Lung (tissue), 12 donors: ENCODE measurements around the gene ATP1A1. TPM values are rescaled to one million over a fixed set of nuclear protein-coding genes. Genes with fewer than 3 reads are reported as not detected.

Experiments
- ATAC-seq: fragments of 200-7000 bp; cut with Tn5 transposase; one replicate; pipeline ENCODE4 v1.9.1; 2020; ENCODE audit warnings: moderate number of reproducible peaks; ENCODE audit not compliant: insufficient read depth, low FRiP score
- DNase-seq, 3 donors: peaks; one replicate each; pipeline ENCODE4 v3.0.0-alpha.2; 2013 to 2017
- H3K27ac ChIP-seq, 2 donors: one replicate each; pipeline ENCODE4 v1.5.1; 2013; ENCODE audit warnings: mild to moderate bottlenecking in 2 of 2, moderate library complexity in 2 of 2, control low read depth in 1 of 2, inconsistent platforms in 1 of 2, low read depth in 1 of 2, low read length in 1 of 2
- H3K27me3 ChIP-seq, 3 donors: one replicate each; pipeline ENCODE4 v1.5.1; 2013; ENCODE audit warnings: low read length in 2 of 3; ENCODE audit not compliant: control insufficient read depth in 3 of 3, insufficient read depth in 3 of 3
- H3K36me3 ChIP-seq, 4 donors: one replicate each; pipeline ENCODE4 v1.5.1; 2013; ENCODE audit warnings: low read length in 4 of 4, mild to moderate bottlenecking in 1 of 4, moderate library complexity in 1 of 4; ENCODE audit not compliant: control insufficient read depth in 4 of 4, insufficient read depth in 4 of 4
- H3K4me1 ChIP-seq, 5 donors: one replicate each; pipeline ENCODE4 v1.5.1; 2013; ENCODE audit warnings: low read length in 5 of 5, mild to moderate bottlenecking in 2 of 5, moderate library complexity in 1 of 5; ENCODE audit not compliant: control insufficient read depth in 5 of 5, insufficient read depth in 5 of 5
- H3K4me3 ChIP-seq: one replicate; pipeline ENCODE4 v1.5.1; 2013; ENCODE audit warnings: mild to moderate bottlenecking, control low read depth, moderate library complexity
- H3K9ac ChIP-seq, 2 donors: one replicate each; pipeline ENCODE4 v1.5.1; 2013; ENCODE audit warnings: low read length in 2 of 2, control low read depth in 1 of 2; ENCODE audit not compliant: insufficient read depth in 1 of 2
- H3K9me3 ChIP-seq, 4 donors: one replicate each; pipeline ENCODE4 v1.5.1; 2013; ENCODE audit warnings: low read length in 3 of 4, mild to moderate bottlenecking in 1 of 4, moderate library complexity in 1 of 4; ENCODE audit not compliant: control insufficient read depth in 4 of 4, insufficient read depth in 3 of 4
- WGBS, 2 donors: extraction: QIAGEN DNeasy Blood & Tissue Kit; methylation state at CpG; one replicate each; pipeline ENCODE4 v1.1.7; 2013; 5-methylcytosine and 5-hydroxymethylcytosine counted together
- polyA plus RNA-seq, 2 donors: library from polyadenylated mRNA; stranded (reverse); fragments of 200-250 nt; gene quantifications; one replicate each; pipeline ENCODE4 v1.2.1, GENCODE V29; 2013
- total RNA-seq, 2 donors: library from RNA; depleted of rRNA in 1 of 2; stranded (reverse); fragments of >200 nt in 1 of 2; gene quantifications; one replicate each; pipeline ENCODE4 v1.2.1, GENCODE V29; 2014 to 2021
- TF ChIP-seq, protein P1 (sequence below): IDR thresholded peaks from 2 replicates; pipeline ENCODE4 v1.5.1; 2012; ENCODE audit warnings: mild to moderate bottlenecking; ENCODE audit errors: control extremely low read depth, extremely low read depth
- donor health status: control.
- donor health status: control.
- donor health status: Bipolar disorder and iron deficiency.
- donor health status: healthy.
- donor health status: DM: yes; HTN: yes; CAD: no.

ATP1A1 gene
- total and polyA plus RNA-seq, 4 donors = 320 to 715 (median 612) TPM

DNA sequence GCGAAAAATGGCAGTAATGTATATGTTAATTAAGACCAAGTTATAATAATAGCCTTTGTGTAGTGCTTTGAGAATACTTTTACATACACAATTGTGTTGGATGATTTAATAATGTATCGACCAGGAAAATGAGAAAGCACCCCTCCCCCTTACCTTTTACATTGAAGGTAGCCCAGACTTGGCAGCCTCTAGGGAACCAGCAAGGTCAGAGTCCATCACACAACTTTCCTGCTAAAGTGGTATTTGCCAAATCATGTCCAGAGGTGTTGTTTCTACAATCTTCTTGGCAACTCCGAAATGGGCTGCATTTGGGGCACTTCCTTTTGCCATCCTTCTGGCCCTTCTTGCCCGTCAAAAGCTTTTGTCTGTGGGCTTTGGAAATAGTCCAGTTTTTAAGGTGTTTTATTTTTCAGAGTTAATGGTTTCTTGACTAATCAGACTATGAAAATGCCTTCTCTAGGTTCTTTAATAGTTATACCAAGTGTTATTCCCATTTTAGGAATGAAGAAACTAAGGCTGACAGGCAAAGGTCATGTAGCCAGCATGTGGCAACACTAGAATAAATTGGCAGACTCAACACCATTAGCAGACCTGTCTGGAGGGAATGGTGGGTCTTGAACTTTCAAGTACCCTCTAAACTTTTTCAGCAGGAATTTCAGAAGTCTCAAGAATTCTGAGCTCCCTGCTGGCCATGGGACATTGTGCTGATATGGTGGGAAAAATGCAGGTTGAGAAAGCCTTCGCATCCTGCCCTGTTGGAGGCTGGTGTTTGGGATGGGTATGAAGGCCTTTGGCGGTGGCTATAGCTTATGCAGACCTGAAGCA, 6.8 kb downstream of the ATP1A1 start:
- WGBS, 2 donors = 75 to 90% methylated on average over 6 of the region's 6 CpGs
- peak overlapping the region; percentile 65 to 71 for H3K27ac ChIP-seq
- TF ChIP-seq, protein P1, sequence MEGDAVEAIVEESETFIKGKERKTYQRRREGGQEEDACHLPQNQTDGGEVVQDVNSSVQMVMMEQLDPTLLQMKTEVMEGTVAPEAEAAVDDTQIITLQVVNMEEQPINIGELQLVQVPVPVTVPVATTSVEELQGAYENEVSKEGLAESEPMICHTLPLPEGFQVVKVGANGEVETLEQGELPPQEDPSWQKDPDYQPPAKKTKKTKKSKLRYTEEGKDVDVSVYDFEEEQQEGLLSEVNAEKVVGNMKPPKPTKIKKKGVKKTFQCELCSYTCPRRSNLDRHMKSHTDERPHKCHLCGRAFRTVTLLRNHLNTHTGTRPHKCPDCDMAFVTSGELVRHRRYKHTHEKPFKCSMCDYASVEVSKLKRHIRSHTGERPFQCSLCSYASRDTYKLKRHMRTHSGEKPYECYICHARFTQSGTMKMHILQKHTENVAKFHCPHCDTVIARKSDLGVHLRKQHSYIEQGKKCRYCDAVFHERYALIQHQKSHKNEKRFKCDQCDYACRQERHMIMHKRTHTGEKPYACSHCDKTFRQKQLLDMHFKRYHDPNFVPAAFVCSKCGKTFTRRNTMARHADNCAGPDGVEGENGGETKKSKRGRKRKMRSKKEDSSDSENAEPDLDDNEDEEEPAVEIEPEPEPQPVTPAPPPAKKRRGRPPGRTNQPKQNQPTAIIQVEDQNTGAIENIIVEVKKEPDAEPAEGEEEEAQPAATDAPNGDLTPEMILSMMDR = no peak

DNA sequence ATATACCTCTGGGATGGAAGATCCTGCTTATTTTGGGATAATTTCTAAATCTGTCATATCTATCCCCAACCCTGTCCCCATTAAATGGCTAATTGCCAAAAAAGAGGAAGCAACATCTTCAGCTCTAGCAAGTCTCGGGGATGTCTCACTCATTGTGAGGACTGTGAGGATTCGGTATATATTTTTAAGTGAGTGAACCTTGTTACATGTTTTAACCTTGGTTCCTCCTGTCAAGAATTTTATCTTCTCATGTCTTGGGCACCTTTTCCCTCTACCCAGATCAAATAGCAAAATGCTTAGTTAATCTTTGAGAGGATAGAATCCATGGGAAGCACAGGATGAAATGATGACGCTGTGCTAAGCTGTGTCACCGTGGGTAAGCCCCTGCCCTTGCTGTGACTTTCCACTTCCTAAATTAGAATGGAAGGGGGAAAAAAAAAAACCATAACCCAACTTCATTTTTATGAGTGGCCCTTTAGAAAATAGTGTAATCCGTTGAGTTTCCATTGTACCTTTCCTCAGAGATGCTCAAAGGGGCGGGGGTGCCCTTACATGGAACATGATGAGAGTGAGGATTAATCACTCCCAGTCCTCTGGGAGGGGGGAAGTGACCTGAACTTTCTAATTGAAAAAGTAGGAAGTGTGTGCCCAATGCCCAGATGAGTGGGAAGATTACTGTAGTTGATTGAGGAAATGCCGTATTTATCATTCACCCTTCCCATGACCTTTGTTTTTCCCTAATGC, 7.6 kb downstream of the ATP1A1 start:
- peaks cover 12 to 45% (median 31%) of the 10 kb centered on the region in 5 donors for H3K4me1 ChIP-seq
- H3K9me3 ChIP-seq = no peaks in the 10 kb centered on the region
- H3K27me3 ChIP-seq = no peaks in the 10 kb centered on the region
- peaks cover 0 to 12% (median 3%) of the 10 kb centered on the region in 4 donors for H3K36me3 ChIP-seq
- H3K4me3 ChIP-seq = no peak overlapping the region
- TF ChIP-seq, protein P1 = no peak
- peak overlapping the region; percentile 65 to 71 for H3K27ac ChIP-seq
- WGBS, 2 donors = 44 to 50% methylated on average over 7 of the region's 7 CpGs
- ATAC-seq (no peak), DNase-seq (no peak)
- no peak overlapping the region for H3K9ac ChIP-seq

More for the DNA sequence above, 6.8 kb downstream of the ATP1A1 start:
- Histone ChIP-seq H3K4me1 (peaks cover 12 to 43% (median 36%) of the 10 kb centered on the region in 5 donors), H3K4me3 (no peak overlapping the region), H3K9ac (no peak overlapping the region), H3K27me3 (no peaks in the 10 kb centered on the region), H3K9me3 (no peaks in the 10 kb centered on the region), H3K36me3 (peaks cover 0 to 7% (median under 1%) of the 10 kb centered on the region in 4 donors)
- ATAC-seq (no peak), DNase-seq (no peak)

DNA sequence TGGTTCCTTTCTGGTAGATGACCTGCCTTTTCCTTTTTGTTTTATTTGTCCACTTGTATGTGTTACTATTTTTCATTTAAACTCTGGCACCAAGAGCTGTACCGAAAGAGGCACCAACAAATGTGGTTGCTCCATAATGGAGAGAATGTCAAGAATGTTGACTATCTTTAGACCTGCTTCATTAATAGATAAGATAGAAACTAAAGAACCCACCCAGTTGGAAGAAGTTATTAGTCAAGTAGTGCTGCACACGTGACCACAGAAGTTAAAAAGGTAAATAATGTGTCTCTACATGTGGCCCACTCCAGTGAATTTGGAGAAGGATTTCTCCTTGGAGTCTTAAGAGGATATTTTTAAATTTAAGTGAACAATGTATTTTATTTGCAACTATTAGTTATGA, 9.3 kb downstream of the ATP1A1 start:
- no peak overlapping the region for H3K4me3 ChIP-seq

More for the DNA sequence above, 9.3 kb downstream of the ATP1A1 start:
- Histone ChIP-seq H3K9me3 (no peaks in the 10 kb centered on the region), H3K4me1 (peaks cover 12 to 45% (median 16%) of the 10 kb centered on the region in 5 donors), H3K27ac (peak overlapping the region in 1 of 2 donors; percentile 53), H3K36me3 (peaks cover 2 to 21% (median 8%) of the 10 kb centered on the region in 4 donors), H3K27me3 (no peaks in the 10 kb centered on the region), H3K9ac (no peak overlapping the region)
- 53 to 81% methylated on average over 2 of the region's 2 CpGs for WGBS, 2 donors
- ATAC-seq = no peak
- TF ChIP-seq, protein P1 = no peak
- DNase-seq = no peak
